Measurements from ENCODE around the gene TROAP.
A peak's percentile ranks its signal among the peaks of the same experiment; 100 is the strongest.
"Not testable (repeated sequence)": the region's sequence is repeated elsewhere in the genome, so short reads cannot be mapped to it uniquely, and the experiment has no call there.

The TROAP gene, protein sequence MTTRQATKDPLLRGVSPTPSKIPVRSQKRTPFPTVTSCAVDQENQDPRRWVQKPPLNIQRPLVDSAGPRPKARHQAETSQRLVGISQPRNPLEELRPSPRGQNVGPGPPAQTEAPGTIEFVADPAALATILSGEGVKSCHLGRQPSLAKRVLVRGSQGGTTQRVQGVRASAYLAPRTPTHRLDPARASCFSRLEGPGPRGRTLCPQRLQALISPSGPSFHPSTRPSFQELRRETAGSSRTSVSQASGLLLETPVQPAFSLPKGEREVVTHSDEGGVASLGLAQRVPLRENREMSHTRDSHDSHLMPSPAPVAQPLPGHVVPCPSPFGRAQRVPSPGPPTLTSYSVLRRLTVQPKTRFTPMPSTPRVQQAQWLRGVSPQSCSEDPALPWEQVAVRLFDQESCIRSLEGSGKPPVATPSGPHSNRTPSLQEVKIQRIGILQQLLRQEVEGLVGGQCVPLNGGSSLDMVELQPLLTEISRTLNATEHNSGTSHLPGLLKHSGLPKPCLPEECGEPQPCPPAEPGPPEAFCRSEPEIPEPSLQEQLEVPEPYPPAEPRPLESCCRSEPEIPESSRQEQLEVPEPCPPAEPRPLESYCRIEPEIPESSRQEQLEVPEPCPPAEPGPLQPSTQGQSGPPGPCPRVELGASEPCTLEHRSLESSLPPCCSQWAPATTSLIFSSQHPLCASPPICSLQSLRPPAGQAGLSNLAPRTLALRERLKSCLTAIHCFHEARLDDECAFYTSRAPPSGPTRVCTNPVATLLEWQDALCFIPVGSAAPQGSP

GRCh38 chr12:49322708-49323523, at the start of gene TROAP:
Gene TROAP, plus strand, starts transcription at chr12:49323255. Its CDS starts 354 bp downstream, at chr12:49323609.
- DNase-seq, result peak; percentile 99

- no peak for DNase-seq
Observed at GRCh38 chr12:49273726-49274395, 49.2 kb upstream of the TROAP start.

GRCh38 chr12:49274396-49275069, 48.5 kb upstream of the TROAP start:
- no peak for DNase-seq

- DNase-seq, result no peak
Observed at GRCh38 chr12:49276304-49277290, 46.5 kb upstream of the TROAP start.

DNA sequence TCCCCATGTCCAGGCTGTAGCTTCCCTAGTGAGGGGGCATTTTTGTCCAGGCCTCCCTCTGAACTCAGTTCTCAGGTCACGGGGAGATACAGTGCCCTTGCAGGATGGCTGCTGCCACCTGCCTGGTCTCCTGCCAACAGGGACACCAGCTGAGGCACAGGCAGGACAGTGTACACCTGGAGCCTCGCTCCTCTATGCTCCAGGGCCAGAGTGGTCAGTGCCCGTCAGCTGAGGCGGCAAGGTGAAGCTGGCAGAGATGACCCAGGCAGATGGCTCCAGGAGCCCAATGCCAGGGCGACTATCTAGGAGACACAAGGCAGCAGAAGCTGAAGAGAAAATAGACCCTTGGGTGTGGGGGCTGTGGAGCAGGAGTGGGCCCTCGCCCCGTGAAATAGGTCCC, 45.6 kb upstream of the TROAP start:
- DNase-seq, result no peak

- peak; percentile 89 for DNase-seq
Observed at GRCh38 chr12:49279706-49280159, 43.3 kb upstream of the TROAP start.

DNA sequence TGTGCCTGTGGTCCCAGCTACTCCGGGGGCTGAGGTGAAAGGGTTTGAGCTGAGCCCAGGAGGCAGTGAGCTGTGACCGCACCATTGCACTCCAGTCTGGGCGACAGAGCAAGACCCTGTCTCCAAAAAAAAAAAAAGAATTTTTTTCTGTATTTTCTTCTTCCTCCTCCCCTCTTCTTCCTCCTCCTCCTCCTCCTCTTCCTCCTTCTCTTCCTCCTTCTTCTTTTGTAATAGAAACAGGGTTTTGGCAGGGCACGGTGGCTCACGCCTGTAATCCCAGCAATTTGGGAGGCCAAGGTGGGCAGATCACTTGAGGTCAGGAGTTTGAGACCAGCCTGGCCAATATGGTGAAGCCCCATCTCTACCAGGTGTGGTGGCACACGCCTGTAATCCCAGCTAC, 42.5 kb upstream of the TROAP start:
- not testable (repeated sequence) for DNase-seq

- no peak for DNase-seq
Observed at GRCh38 chr12:49282302-49282701, 40.8 kb upstream of the TROAP start.

DNA sequence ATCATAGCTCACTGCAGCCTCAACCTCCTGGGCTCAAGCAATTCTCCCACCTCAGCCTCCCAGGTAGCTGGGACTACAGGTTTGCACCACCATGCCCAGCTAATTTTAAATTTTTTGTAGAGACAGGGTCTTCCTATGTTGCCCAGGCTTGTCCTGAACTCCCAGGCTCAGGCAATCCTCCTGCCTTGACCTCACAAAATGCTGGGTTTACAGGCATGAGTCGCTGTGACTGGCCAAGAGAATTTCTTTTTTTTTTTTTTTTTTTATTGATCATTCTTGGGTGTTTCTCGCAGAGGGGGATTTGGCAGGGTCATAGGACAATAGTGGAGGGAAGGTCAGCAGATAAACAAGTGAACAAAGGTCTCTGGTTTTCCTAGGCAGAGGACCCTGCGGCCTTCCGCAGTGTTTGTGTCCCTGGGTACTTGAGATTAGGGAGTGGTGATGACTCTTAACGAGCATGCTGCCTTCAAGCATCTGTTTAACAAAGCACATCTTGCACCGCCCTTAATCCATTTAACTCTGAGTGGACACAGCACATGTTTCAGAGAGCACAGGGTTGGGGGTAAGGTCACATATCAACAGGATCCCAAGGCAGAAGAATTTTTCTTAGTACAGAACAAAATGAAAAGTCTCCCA, 40.2 kb upstream of the TROAP start:
- not testable (repeated sequence) for DNase-seq

DNA sequence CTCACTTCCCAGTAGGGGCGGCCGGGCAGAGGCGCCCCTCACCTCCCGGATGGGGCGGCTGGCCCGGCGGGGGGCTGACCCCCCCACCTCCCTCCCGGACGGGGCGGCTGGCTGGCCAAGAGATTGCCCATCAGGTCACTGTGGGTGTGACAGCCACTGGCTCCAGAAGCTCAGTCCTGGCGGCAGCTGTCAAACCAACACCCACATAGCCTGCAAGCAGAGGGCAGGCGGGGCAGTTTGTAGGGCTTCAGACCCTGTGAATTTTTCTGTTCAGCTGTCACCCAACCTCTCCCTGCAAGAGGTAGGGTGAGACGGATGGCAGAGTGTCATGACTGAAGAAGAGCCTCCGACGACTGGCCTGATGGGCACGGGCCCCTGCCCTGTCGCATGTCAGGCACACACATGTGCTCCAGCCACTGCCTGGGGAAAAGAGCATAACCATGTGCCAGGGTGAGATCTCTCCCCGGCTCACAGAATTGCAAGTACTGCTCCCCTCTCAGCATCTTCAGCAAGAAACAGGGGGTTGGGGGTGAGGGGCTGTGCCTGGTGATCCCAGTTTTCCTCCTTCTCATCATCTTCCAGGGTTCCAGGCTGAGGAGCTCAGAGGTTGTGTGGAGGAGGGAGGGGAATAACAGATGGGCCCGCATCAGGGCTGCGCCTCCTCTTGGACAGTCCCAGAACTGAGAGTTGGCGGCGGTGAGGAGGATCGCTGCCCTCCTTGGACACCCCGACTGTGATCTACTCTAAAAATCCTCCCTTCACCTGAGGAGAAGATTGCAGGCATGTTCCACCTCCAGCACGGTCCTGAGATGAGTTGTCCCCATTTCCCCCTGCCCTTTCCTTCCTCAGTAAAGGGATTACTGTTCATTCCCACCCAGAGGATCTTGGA, 39.3 kb upstream of the TROAP start:
- no peak for DNase-seq

DNA sequence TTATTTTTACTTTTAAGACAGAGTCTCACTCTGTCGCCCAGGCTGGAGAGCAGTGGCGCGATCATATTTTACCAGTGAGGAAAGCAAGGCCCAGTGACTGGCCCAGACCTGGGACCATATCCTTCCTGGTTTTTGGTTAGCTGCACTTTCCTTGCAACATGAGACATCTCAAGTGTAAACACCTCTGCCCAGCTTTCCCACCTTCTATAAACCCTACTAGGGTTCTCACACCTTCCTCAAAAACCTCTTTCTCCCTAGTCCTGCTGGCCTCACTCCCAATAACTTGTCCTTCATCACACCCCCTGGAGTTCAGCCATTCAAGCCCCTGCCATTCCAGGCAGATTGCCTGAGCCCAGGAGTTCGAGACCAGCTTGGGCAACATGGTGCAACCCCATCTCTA, 38.4 kb upstream of the TROAP start:
- DNase-seq, result no peak

GRCh38 chr12:49287876-49288275, 35.2 kb upstream of the TROAP start:
- no peak for DNase-seq

DNA sequence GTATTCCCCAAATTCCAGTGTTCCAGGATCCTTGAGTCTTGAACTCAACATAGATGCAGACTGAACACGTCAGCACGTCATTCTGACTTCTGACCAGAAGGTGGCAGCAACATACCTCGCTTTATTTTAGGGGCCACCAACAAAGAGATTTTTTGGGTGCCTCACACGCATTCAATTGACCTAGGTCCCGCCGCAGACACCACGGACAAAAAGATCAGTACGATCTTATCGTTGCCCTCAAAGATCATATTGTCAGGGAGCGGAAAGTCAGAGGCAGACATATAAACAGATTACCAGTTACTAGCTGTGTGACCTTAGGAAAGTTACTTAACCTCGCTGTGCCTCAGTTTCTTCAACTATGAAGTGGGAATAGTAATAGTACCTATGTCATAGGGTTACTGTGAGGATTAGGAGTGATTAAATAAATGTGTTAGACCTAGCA, 34.6 kb upstream of the TROAP start:
- peak; percentile 55 for DNase-seq

DNA sequence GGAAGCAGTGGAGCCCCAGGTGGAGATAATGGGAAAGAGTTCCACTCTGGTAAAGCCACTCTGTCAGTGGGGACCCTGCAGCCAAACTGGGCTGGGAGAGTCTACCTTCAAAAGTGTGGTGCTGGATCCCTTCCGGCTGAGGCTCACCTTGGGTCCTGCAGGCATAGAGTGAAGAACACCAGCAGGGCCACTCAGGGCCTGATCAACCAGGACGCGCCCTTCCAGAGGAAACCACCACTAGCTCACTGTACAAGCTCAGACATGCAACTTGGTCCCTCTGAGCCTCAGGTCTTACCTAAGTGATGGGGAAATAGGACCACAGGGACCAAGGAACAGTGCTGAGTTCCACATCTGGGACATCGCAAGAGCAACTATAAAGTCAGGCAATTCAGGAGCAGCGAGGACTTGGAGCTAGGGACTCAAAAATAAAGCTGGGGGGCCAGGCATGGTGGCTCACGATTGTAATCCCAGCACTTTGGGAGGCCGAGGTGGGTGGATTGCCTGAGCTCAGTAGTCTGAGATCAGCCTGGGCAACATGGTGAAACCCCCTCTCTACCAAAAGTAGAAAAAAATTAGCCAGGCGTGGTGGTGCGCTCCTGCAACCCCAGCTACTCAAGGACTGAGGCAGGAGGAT, 34.0 kb upstream of the TROAP start:
- no peak for DNase-seq

GRCh38 chr12:49292729-49293055, 30.4 kb upstream of the TROAP start:
- no peak for DNase-seq

DNA sequence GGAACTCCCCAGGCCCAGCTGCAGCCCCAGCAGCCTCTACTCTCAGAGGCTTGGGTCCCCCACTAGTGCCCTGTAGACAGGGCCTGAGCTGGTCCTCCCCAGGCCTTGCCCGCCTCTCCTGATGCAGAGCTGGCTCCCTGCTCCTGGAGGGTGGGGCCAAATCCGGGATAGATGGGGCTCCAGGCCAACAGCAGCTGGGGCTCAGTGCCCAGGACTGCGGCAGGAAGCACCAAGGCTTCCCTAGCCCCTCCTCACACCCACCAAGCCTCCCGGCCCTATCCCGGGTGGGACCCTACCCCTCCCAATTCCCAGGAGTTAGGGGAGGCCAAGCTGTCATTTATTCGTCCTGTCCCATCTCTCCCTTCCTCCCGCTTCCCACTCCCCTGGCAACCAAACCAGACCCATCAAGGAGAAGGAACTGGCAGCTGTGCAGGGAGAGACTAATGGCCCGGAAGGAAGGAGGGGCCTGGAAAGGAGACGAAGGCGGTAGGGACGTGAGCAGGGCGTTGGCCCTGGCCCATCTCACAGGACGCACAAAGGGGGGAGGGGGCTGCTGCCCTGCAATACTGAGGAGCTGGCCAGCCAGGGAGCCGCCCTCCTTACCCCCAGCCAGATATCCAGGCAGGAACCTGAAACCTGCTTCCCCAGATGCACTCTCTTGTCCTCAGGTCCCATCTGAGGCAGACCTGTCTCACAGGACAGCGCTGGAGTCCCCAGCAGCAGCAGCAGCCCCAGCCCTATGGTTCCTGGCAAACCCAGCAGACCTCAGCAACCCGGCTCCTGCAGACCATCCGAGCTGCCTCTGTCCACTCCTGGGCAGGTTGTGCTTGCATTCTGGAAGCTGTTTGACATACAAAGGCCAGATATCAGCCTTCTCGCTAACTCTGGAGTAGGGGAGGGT, 29.7 kb upstream of the TROAP start:
- no peak for DNase-seq

DNA sequence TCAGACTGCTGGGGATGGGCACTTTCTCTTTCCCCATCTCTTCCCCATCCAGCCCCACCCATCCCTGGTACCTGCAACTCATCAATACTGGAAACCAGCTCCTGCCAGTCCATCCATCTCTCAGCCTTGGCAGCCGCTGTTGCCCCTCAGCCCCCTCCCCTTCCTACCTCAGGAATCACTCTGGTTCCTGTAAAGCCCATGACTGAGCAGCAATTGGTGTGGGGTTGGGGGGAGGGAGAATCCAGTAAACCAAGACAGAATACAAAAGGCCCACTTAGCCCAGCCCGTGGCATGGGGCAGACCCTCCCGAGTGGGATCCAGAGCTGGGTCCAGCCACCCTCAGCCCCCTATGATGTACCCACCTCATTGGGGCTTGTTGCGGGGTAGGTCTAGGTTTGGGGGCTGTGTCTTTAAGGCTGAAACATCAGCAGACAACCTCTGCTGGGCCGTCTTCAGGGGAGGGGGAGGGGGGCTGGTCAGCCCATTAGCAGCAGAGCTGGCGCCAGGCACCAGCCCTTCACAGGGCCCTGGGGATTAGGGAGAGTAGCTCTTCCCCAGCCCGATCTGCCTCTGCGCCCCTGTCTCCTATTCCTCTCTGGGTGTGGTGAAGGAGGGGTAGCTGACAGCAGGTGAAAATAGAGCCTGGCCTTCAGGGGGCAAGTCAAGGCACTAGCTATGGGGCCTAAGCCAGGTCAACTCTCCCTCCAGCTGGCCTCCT, 28.8 kb upstream of the TROAP start:
- DNase-seq, result no peak

Data from inflammatory macrophage treated with lipopolysaccharide for 4 hours (primary cell).